Panc1 (cell line): ENCODE results near the gene CEP83. TPM values are rescaled to one million over a fixed set of nuclear protein-coding genes. Genes with fewer than 3 reads are reported as not detected.

Experiments
- ATAC-seq: fragments of 200-7000 bp; cut with Tn5 transposase; 2 replicates; pipeline ENCODE4 v1.9.1; 2020; ENCODE audit warnings: mild to moderate bottlenecking, moderate library complexity
- BruUV-seq: library from RNA; stranded (reverse); fragments of 400-500 nt; replicated peaks from 2 replicates; lab custom pipeline; 2021; lab: Mats Ljungman, UMichigan
- CTCF ChIA-PET: fragments of 300-600 bp; sonication (Branson Sonifier 250); formaldehyde crosslinking; loops from one replicate; lab custom pipeline; 2022; ENCODE audit warnings: antibody characterized with exemption; lab: Charles Lee
- POLR2A ChIA-PET: fragments of 300-600 bp; sonication (Branson Sonifier 250); formaldehyde crosslinking; loops from one replicate; lab custom pipeline; 2022; ENCODE audit warnings: antibody characterized with exemption; lab: Charles Lee
- DNase-seq: peaks from one replicate; pipeline ENCODE4 v3.0.0-alpha.2; 2010; ENCODE audit warnings: low read depth, low spot score
- H3K27ac ChIP-seq: 2 replicates; pipeline ENCODE4 v1.5.1; 2011; ENCODE audit warnings: mild to moderate bottlenecking, low read length, inconsistent platforms
- H3K27me3 ChIP-seq: fragments of 200-500 bp; sonication (Bioruptor generic); 2 replicates; pipeline ENCODE4 v1.6.0; 2014; ENCODE audit warnings: low read length, inconsistent platforms; ENCODE audit not compliant: control insufficient read depth, insufficient read depth
- H3K36me3 ChIP-seq: fragments of 200-500 bp; sonication (Bioruptor generic); 2 replicates; pipeline ENCODE4 v1.5.1; 2014; ENCODE audit warnings: inconsistent platforms, mild to moderate bottlenecking, low read length, moderate library complexity; ENCODE audit not compliant: control insufficient read depth, insufficient read depth
- H3K4me1 ChIP-seq: 2 replicates; pipeline ENCODE4 v1.5.1; 2011; ENCODE audit warnings: inconsistent platforms, mild to moderate bottlenecking, low read length, moderate library complexity; ENCODE audit not compliant: control insufficient read depth, insufficient read depth
- H3K4me3 ChIP-seq, 2 experiments: 2 replicates each; pipeline ENCODE4 v1.5.1; 2011 to 2012; ENCODE audit warnings: low read depth in 2 of 2, low read length in 2 of 2, mild to moderate bottlenecking in 2 of 2, inconsistent platforms in 1 of 2, moderate library complexity in 1 of 2
- H3K9me3 ChIP-seq: fragments of 200-500 bp; sonication (Bioruptor generic); 2 replicates; pipeline ENCODE4 v1.5.1; 2014; ENCODE audit warnings: low read depth, mild to moderate bottlenecking, inconsistent platforms, low read length, moderate library complexity; ENCODE audit not compliant: control insufficient read depth, insufficient read depth
- POLR2AphosphoS5 ChIP-seq: IDR thresholded peaks from 2 replicates; pipeline ENCODE4 v1.6.1; 2012; ENCODE audit warnings: mild to moderate bottlenecking, low read depth, low read length, moderate library complexity
- SIN3A ChIP-seq: IDR thresholded peaks from 2 replicates; pipeline ENCODE4 v1.6.1; 2012; ENCODE audit warnings: low read depth, mild to moderate bottlenecking, low read length, moderate library complexity, borderline replicate concordance; ENCODE audit not compliant: insufficient read depth
- TCF7L2 ChIP-seq: IDR thresholded peaks from 2 replicates; pipeline ENCODE4 v1.6.1; 2011; ENCODE audit warnings: mild to moderate bottlenecking, low read depth, low read length, inconsistent platforms
- in situ Hi-C: cut with HindIII; loops from 2 replicates; pipeline ENCODE4 v1.10.0; 2016; ENCODE audit warnings: low sequenced_read_pairs, low pct_unique_long_range_greater_than_20kb
- intact Hi-C: fragments of 100-400 bp; cut with micrococcal nuclease; formaldehyde crosslinking; loops from one replicate; pipeline ENCODE4 v1.10.0; 2022; ENCODE audit not compliant: unreplicated experiment
- total RNA-seq: library from RNA; stranded (reverse); gene quantifications from one replicate; pipeline ENCODE4 v1.2.1, GENCODE V29; 2021; ENCODE audit not compliant: unreplicated experiment
- TF ChIP-seq, protein P1 (sequence below): fragments of 450-650 bp; IDR thresholded peaks from 2 replicates; pipeline ENCODE4 v1.5.1; 2017; ENCODE audit warnings: mild to moderate bottlenecking
- TF ChIP-seq, protein P2 (sequence below), 2 experiments: IDR thresholded peaks; 2 replicates each; pipeline ENCODE4 v1.6.1; 2011 to 2012; ENCODE audit warnings: low read depth in 2 of 2, control low read depth in 1 of 2, low read length in 1 of 2, mild to moderate bottlenecking in 1 of 2, moderate library complexity in 1 of 2; ENCODE audit not compliant: insufficient read depth in 1 of 2

CEP83 gene
- total RNA-seq, 1 experiment from 2014 or later: 28.0 TPM

GRCh38 chr12:94421868-94422740, 37.6 kb downstream of the CEP83 start:
- DNase-seq (no peak), ATAC-seq (no peak)
- H3K4me3 ChIP-seq: no peak overlapping the region
- H3K36me3 ChIP-seq: no peaks in the 10 kb centered on the region
- ChIA-PET CTCF (no interaction called here), POLR2A (no interaction called here)
- intact Hi-C loops: no loop called here
- H3K27me3 ChIP-seq: no peaks in the 10 kb centered on the region
- in situ Hi-C loops: no loop called here
- peaks cover 22% of the 10 kb centered on the region for H3K9me3 ChIP-seq
- TF ChIP-seq POLR2AphosphoS5: no peak
- TF ChIP-seq, protein P1, sequence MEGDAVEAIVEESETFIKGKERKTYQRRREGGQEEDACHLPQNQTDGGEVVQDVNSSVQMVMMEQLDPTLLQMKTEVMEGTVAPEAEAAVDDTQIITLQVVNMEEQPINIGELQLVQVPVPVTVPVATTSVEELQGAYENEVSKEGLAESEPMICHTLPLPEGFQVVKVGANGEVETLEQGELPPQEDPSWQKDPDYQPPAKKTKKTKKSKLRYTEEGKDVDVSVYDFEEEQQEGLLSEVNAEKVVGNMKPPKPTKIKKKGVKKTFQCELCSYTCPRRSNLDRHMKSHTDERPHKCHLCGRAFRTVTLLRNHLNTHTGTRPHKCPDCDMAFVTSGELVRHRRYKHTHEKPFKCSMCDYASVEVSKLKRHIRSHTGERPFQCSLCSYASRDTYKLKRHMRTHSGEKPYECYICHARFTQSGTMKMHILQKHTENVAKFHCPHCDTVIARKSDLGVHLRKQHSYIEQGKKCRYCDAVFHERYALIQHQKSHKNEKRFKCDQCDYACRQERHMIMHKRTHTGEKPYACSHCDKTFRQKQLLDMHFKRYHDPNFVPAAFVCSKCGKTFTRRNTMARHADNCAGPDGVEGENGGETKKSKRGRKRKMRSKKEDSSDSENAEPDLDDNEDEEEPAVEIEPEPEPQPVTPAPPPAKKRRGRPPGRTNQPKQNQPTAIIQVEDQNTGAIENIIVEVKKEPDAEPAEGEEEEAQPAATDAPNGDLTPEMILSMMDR: no peak
- TF ChIP-seq, protein P2, sequence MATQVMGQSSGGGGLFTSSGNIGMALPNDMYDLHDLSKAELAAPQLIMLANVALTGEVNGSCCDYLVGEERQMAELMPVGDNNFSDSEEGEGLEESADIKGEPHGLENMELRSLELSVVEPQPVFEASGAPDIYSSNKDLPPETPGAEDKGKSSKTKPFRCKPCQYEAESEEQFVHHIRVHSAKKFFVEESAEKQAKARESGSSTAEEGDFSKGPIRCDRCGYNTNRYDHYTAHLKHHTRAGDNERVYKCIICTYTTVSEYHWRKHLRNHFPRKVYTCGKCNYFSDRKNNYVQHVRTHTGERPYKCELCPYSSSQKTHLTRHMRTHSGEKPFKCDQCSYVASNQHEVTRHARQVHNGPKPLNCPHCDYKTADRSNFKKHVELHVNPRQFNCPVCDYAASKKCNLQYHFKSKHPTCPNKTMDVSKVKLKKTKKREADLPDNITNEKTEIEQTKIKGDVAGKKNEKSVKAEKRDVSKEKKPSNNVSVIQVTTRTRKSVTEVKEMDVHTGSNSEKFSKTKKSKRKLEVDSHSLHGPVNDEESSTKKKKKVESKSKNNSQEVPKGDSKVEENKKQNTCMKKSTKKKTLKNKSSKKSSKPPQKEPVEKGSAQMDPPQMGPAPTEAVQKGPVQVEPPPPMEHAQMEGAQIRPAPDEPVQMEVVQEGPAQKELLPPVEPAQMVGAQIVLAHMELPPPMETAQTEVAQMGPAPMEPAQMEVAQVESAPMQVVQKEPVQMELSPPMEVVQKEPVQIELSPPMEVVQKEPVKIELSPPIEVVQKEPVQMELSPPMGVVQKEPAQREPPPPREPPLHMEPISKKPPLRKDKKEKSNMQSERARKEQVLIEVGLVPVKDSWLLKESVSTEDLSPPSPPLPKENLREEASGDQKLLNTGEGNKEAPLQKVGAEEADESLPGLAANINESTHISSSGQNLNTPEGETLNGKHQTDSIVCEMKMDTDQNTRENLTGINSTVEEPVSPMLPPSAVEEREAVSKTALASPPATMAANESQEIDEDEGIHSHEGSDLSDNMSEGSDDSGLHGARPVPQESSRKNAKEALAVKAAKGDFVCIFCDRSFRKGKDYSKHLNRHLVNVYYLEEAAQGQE (IDR thresholded peaks at IDR 0.05; ENCODE audit: insufficient read depth in 1 of 2, low read depth in 2 of 2, low read length in 1 of 2): no peak
- no peak for TF ChIP-seq TCF7L2
- TF ChIP-seq SIN3A: no peak
- H3K27ac ChIP-seq: no peak overlapping the region
- H3K4me1 ChIP-seq: no peaks in the 10 kb centered on the region
- BruUV-seq: no TSS peak

GRCh38 chr12:94418517-94418916, 41.1 kb downstream of the CEP83 start:
- in situ Hi-C loops (no loop called here), intact Hi-C loops (no loop called here)
- Histone ChIP-seq H3K36me3 (no peaks in the 10 kb centered on the region), H3K27me3 (no peaks in the 10 kb centered on the region), H3K4me3 (no peak overlapping the region), H3K9me3 (peaks cover 18% of the 10 kb centered on the region), H3K4me1 (no peaks in the 10 kb centered on the region), H3K27ac (no peak overlapping the region)
- no peak for TF ChIP-seq SIN3A
- no peak for TF ChIP-seq TCF7L2
- TF ChIP-seq, protein P2 (IDR thresholded peaks at IDR 0.05; ENCODE audit: insufficient read depth in 1 of 2, low read depth in 2 of 2, low read length in 1 of 2): no peak
- TF ChIP-seq, protein P1: no peak
- ChIA-PET POLR2A (no interaction called here), CTCF (no interaction called here)
- DNase-seq: no peak
- BruUV-seq: no TSS peak
- no peak for ATAC-seq
